GM23248 (cell line): ENCODE measurements around the gene GADD45GIP1.

Experiments used
- EZH2 ChIP-seq: fragments of 200-600 bp; sonication (generic); IDR thresholded peaks from 2 replicates; pipeline ENCODE4 v1.6.1; 2018; ENCODE audit warnings: antibody characterized with exemption, mild to moderate bottlenecking; ENCODE audit not compliant: insufficient read depth, poor library complexity, severe bottlenecking
- EZH2phosphoT487 ChIP-seq: fragments of 200-600 bp; sonication (generic); IDR thresholded peaks from 2 replicates; pipeline ENCODE4 v1.6.1; 2018; ENCODE audit warnings: antibody characterized with exemption, moderate library complexity, mild to moderate bottlenecking, low read depth; ENCODE audit not compliant: insufficient read depth

DNA sequence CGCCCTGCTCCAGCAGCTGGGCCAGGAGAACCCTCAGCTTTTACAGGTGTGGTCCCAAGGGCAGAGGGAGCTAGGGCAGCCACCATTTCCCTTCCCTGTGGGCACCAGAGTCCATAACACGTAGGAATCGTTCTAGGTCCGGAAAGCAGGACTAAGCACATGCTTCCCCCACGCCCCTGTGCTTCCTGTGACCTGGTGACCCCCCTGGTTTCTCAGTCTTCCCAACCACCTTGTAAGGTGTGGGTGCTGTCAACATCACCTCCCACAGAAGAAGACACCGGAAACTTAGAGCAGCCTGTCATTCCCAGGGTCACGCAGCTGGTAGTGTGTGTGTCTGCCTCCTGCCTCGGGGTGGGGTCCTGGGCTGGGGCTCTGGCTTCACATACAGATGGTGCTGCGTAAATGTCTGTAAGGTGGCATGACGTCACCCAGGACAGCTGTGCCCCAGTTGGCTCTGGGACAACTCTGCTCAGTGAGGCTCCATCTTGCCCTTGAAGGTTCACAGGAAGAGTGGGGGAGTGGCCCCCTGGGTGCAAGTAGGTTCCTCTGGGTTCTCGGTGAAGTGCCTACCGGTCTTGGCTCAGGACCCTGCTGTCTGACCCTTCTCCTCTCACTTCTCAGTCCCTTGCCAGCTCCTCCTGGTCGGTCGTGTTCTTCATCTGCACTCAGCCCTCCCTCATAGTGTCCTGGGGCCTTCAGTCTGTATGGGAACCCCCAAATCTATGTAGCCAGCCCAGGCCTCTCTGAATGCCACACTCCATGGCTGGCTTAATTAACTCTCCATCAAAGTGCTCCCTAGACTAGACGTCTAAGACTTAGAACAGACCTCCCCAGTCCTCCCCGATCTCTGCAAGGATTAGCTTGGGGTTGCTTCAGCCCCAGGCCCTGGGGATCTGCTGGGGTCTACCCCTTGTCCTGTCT lies 7.4 kb downstream of the GADD45GIP1 start:
- TF ChIP-seq EZH2: no peak
- no peak for TF ChIP-seq EZH2phosphoT487
